Measurements from ENCODE around the gene CS.
"Not testable (repeated sequence)": the region's sequence is repeated elsewhere in the genome, so short reads cannot be mapped to it uniquely, and the experiment has no call there.

CS gene

GRCh38 chr12:56296295-56296694 lies 3.8 kb downstream of the CS start:
- no peaks in the 10 kb centered on the region for H3K9me3 Mint-ChIP-seq
- peaks cover 28% of the 10 kb centered on the region for H3K36me3 Mint-ChIP-seq (ENCODE audit: low read depth)
- H3K4me1 Mint-ChIP-seq, result peaks cover 35% of the 10 kb centered on the region
- peak overlapping the region in 1 of 3 experiments; percentile 24 for H3K4me3 Mint-ChIP-seq
- TF ChIP-seq CTCF (IDR thresholded peaks at IDR 0.05; ENCODE audit: unreplicated experiment in 3 of 3), result no peak
- H3K27ac Mint-ChIP-seq, result peak overlapping the region in 1 of 3 experiments; percentile 40
- no peaks in the 10 kb centered on the region for H3K27me3 Mint-ChIP-seq (ENCODE audit: low read depth)

DNA sequence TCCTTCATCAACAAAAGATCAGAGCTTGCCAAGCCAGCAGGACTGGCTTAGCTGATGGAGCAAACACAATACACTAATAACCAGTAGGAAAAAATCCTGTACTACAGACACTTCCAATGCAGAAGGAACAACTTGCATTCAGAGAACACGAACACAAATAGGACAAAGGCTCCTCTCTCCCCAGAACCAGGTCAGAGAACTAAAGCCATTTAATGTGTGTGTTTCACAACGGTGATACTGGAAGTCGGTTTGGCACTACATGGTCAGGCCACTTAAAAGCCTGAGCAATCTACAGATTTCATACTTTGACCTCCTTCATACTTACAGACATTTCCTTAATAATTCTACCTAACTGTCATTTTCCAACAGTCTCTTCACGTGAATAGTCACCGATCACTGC lies 6.3 kb downstream of the CS start:
- no peak overlapping the region for H3K27ac Mint-ChIP-seq
- no peak for TF ChIP-seq CTCF (IDR thresholded peaks at IDR 0.05; ENCODE audit: unreplicated experiment in 3 of 3)
- H3K27me3 Mint-ChIP-seq (ENCODE audit: low read depth), result no peaks in the 10 kb centered on the region
- H3K9me3 Mint-ChIP-seq, result no peaks in the 10 kb centered on the region
- H3K4me1 Mint-ChIP-seq, result peaks cover 21% of the 10 kb centered on the region
- no peak overlapping the region for H3K4me3 Mint-ChIP-seq
- H3K36me3 Mint-ChIP-seq (ENCODE audit: low read depth), result peaks cover 37% of the 10 kb centered on the region

- Mint-ChIP-seq H3K4me3 (no peak overlapping the region), H3K36me3 (ENCODE audit: low read depth) (peaks cover 39% of the 10 kb centered on the region), H3K9me3 (no peaks in the 10 kb centered on the region), H3K4me1 (no peaks in the 10 kb centered on the region), H3K27me3 (ENCODE audit: low read depth) (no peaks in the 10 kb centered on the region), H3K27ac (no peak overlapping the region)
- TF ChIP-seq CTCF (IDR thresholded peaks at IDR 0.05; ENCODE audit: unreplicated experiment in 3 of 3), result no peak
These were observed 11.3 kb downstream of the CS start for GRCh38 chr12:56288705-56289387.

DNA sequence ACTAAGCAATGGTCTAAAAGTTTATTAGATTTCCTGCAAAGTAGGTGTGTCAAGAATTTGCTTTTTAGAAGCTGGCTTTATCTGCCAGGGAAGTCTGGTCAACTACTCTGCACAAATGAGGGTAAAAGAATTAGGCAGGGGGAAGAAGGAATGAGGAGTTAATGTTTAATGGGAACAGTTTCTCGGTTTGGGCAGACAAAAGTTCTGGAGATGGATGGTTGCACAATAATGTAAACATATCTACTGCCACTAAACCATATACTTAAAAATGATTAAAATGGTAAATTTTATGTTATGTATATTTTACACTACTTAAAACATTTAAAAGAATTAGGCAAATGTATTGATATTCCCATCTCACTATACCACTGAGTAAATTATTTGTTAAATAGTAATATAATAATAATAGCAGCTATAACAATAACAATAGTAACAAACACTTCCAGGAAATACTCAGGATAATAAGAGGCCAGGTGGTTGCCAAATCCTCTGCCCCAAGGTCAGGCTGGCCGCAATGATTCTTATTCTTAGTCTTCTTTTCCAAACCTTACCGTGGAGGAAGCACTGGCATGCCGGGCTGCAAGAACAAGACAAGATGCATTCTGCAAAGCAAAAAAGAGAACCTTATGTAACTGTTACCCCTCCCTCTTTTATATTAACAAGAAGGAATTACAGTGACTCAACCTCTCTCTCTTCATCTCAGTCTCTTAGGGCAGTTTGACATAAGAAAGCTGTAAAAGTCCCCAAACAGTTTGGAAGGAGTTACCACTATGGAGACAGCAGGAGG lies 13.9 kb downstream of the CS start:
- H3K36me3 Mint-ChIP-seq (ENCODE audit: low read depth), result peaks cover 52% of the 10 kb centered on the region
- no peaks in the 10 kb centered on the region for H3K4me1 Mint-ChIP-seq
- H3K27me3 Mint-ChIP-seq (ENCODE audit: low read depth), result no peaks in the 10 kb centered on the region
- no peak overlapping the region for H3K4me3 Mint-ChIP-seq
- H3K9me3 Mint-ChIP-seq, result no peaks in the 10 kb centered on the region
- peak overlapping the region in 2 of 3 experiments; percentile 6 to 36 for H3K27ac Mint-ChIP-seq
- no peak for TF ChIP-seq CTCF (IDR thresholded peaks at IDR 0.05; ENCODE audit: unreplicated experiment in 3 of 3)

- H3K9me3 Mint-ChIP-seq, result not testable (repeated sequence)
These were observed 15.9 kb downstream of the CS start for GRCh38 chr12:56284263-56284662.

DNA sequence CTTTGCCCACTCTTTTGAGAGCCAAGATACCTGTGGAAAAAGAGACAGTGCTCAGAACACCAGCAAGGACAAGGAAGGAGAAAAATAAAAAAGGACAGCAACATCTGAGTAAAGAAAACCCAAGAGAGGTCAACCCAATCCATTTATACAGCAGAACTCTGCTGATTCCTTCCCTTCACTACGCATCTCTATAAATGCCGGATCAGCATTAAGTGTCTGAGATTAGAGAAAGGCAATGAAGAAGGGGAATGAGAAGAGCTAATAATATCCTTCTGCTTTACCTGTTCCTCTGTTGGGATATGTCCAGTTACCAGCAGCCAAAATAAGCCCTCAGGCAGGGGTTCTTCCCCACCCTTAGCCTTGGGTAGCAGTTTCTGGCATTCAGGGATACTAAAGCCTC lies 17.6 kb downstream of the CS start:
- no peak for TF ChIP-seq CTCF (IDR thresholded peaks at IDR 0.05; ENCODE audit: unreplicated experiment in 3 of 3)
- Mint-ChIP-seq H3K27me3 (ENCODE audit: low read depth) (no peaks in the 10 kb centered on the region), H3K4me1 (no peaks in the 10 kb centered on the region), H3K9me3 (no peaks in the 10 kb centered on the region), H3K27ac (no peak overlapping the region), H3K4me3 (no peak overlapping the region), H3K36me3 (ENCODE audit: low read depth) (peaks cover 63% of the 10 kb centered on the region)

More at GRCh38 chr12:56284263-56284662, 15.9 kb downstream of the CS start:
- H3K4me1 Mint-ChIP-seq; H3K4me3 Mint-ChIP-seq; H3K27ac Mint-ChIP-seq; H3K27me3 Mint-ChIP-seq (ENCODE audit: low read depth): not testable (repeated sequence)
- peaks cover 53% of the 10 kb centered on the region for H3K36me3 Mint-ChIP-seq (ENCODE audit: low read depth)

Measured in nephron (organoid).